Measurements from ENCODE around the gene SDHA.
"Not testable (repeated sequence)": the region's sequence is repeated elsewhere in the genome, so short reads cannot be mapped to it uniquely, and the experiment has no call there.

- not testable (repeated sequence) for TF ChIP-seq CTCF (IDR thresholded peaks at IDR 0.05); ZFX (IDR thresholded peaks at IDR 0.05; ENCODE audit: borderline replicate concordance)
Observed at GRCh38 chr5:300691-301435, 82.7 kb downstream of the SDHA start.

Measured in 22Rv1 (cell line).